RWPE1 (cell line): ENCODE measurements around the gene TEX53.

Source experiments
- CTCF ChIA-PET: fragments of 350-600 bp; sonication (Branson Sonifier 250); formaldehyde crosslinking; extraction: SDS; loops from one replicate; lab custom pipeline; 2021; lab: Yijun Ruan, JAX
- POLR2A ChIA-PET: fragments of 400-600 bp; formaldehyde crosslinking; extraction: SDS; loops from one replicate; lab custom pipeline; 2020; ENCODE audit warnings: antibody characterized with exemption; ENCODE audit not compliant: low non-redundant PET; lab: Yijun Ruan, JAX
- DNase-seq: peaks from one replicate; pipeline ENCODE4 v3.0.0; 2012; ENCODE audit warnings: low spot score
- H3K27ac ChIP-seq: fragments of 450-650 bp; 2 replicates; pipeline ENCODE4 v1.5.1; 2017
- CTCF ChIP-seq: fragments of 450-650 bp; conservative IDR thresholded peaks from 2 replicates; pipeline ENCODE4 v1.5.1; 2017; ENCODE audit warnings: low read depth, mild to moderate bottlenecking

The TEX53 gene

GRCh38 chr9:114608525-114608796, 49.1 kb downstream of the TEX53 start:
- DNase-seq = no peak
- no peak for TF ChIP-seq CTCF
- ChIA-PET POLR2A (no interaction called here), CTCF (interaction anchor here (0.7 kb wide), 1 partner anchor 55 kb away, joined by 3 read pairs; no protein-coding TSS in a partner anchor)
- H3K27ac ChIP-seq = no peak overlapping the region

GRCh38 chr9:114607671-114608524, 49.7 kb downstream of the TEX53 start:
- CTCF ChIA-PET = interaction anchor here (0.7 kb wide), 1 partner anchor 18 kb away, joined by 3 read pairs; no protein-coding TSS in a partner anchor
- no peak for TF ChIP-seq CTCF
- H3K27ac ChIP-seq = no peak overlapping the region
- POLR2A ChIA-PET = no interaction called here
- DNase-seq = no peak

GRCh38 chr9:114606597-114607207, 50.9 kb downstream of the TEX53 start:
- CTCF ChIA-PET = interaction anchor here (0.6 kb wide), 2 partner anchors 263 to 361 kb away, joined by 3 to 4 read pairs; no protein-coding TSS in a partner anchor
- no peak for DNase-seq
- POLR2A ChIA-PET = no interaction called here
- no peak for TF ChIP-seq CTCF
- H3K27ac ChIP-seq = no peak overlapping the region
